Glomerular endothelial cell (primary cell): Measurements from ENCODE around the gene CORO2A. TPM values are rescaled to one million over a fixed set of nuclear protein-coding genes. Genes with fewer than 3 reads are reported as not detected.
"Not testable (repeated sequence)": the region's sequence is repeated elsewhere in the genome, so short reads cannot be mapped to it uniquely, and the experiment has no call there.

Source experiments
- DNase-seq: peaks from one replicate; pipeline ENCODE4 v3.0.0-alpha.2; 2011; ENCODE audit warnings: low read depth, low spot score; ENCODE audit errors: extremely low read depth
- total RNA-seq: library from RNA; depleted of rRNA; stranded (reverse); fragments of >200 nt; gene quantifications from 2 replicates; pipeline ENCODE4 v1.2.3, GENCODE V29; 2015

The CORO2A gene
- total RNA-seq, 1 donor from 2014 or later, result 0.64 TPM

DNA sequence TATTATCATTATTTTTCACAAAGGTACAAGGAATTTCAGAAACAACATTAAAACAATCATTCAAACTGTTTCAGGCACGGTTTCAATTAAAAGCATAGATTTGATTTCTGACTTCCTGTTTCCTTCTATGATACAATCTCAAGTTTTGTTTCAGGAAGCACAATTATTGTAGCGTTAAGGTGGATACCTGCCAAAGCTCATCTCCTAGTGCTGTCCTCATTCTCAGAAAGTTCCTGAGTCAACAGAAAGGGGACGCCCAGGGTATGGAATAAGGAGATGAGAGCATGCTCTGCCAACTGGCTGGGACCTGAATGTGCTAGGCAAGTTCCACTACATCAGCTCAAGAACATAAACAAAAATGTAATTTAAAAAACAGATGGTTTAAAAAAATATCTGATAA is 71.4 kb downstream of the CORO2A start:
- DNase-seq, result no peak

DNA sequence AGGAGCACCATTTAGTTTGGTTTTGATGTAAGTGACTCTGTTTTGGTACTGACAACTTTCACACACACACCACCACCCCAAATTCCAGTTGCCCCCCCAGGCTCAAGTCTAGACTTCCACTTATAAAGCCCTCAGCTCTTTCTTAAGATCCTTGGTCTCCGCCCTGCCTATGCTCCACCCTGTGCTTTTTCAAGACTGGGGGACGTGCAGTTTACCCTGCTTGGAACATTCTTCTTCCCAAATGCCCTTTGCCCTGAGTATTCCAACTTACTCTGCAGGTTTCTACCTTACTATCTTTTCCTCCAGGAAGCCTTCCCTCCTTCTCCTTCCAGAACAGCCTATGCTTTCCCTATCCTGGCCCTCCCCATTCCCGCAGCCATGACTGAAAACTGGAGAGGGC is 72.0 kb downstream of the CORO2A start:
- no peak for DNase-seq

DNA sequence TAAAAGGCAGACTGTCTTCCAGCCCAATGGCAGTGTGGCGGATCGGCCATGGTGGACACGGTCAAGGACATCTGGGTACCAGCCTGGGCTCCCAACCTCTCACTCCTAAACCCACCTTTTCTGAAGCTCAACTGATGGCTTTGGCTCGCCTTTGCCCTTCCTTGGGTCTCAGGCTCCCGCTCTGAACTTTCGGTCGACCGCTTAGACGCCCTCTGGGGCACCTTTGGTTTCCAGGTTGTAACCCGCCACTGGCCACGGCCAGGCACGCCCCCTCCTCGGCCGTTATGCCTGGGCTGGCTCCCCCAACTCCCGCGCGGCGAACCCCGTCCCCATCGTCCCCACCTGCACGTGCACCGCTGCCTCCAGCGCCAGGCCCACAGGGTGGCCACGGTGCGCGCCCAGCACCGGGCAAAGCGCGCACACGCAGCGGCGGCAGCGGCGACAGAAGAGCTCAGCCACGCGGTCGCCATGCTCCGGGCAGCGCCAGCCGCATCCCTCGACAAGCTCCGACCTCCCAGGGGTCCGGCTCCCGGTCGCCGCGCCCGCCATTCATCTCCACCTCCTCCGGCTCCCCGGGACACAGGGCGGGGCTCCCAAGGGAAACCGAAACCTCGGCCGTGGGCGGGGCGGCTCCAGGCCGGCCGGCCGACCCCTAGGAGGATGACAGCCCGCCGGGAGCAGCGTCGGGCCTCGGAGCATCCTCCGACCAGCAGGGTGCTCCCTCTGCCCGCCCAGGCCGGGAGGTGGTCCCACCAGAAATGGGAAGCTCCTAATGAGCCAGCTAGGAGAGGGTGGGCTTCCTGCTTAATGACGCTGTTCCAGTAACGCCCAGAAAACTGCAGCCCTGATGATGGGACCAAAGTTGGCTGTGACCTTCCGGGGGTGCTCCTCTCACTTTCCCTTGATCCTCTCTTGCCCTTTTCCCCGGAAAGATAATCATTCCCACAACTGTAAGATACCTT is 73.5 kb downstream of the CORO2A start, which contains the start of gene TRIM14:
Gene TRIM14, minus strand, starts transcription at position 583 of the 962 bp plus-strand sequence. Its CDS starts 34 bp downstream, at position 549.
- no peak for DNase-seq

DNA sequence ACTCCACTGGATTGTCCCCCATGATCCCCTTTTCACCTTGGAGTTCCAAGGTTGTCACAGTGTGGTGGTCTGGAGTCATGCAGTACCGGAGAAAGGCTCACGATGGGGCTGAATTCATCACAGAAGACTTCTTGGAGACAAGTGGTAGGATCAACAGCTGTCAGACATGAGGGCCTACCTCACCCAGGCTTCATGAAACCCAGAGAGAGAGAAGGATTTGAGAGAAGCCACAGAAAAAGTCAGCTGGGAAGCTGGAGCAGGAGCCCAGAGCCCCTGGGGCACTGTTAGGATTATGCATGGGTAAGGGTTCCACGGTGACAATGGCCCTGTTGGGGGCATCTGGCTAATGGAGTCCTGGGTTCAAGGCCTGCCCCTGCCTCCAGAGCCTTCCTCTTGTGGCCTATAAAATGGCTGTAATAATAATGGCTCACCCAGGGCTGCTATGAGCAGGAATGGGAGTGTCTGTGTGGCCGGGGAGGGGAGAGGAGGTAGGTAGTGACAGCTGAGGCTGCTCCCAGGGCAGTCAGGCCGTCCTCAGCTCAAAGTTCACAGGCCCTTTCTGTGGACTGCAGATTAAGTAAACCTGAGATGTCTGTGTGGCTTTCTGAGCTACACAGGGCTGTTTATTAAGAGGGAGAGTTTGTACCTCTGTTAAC is 74.3 kb downstream of the CORO2A start:
- DNase-seq, result no peak

DNA sequence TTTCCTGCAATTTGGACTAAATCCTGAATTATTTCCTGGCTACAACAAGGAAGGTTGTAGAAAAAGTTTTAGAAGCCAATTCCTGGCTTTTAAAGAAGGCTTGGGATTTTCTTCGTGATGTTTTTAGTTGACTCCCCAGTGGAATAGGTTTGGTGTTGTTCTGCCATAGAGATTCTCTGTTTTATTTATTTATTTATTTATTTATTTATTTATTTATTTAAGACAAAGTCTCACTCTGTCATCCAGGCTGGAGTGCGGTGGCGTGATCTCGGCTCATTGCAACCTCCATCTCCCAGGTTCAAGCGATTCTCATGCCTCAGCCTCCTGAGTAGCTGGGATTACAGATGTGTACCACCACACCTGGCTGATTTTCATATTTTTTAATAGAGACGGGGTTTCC is 75.3 kb downstream of the CORO2A start:
- DNase-seq, result not testable (repeated sequence)

DNA sequence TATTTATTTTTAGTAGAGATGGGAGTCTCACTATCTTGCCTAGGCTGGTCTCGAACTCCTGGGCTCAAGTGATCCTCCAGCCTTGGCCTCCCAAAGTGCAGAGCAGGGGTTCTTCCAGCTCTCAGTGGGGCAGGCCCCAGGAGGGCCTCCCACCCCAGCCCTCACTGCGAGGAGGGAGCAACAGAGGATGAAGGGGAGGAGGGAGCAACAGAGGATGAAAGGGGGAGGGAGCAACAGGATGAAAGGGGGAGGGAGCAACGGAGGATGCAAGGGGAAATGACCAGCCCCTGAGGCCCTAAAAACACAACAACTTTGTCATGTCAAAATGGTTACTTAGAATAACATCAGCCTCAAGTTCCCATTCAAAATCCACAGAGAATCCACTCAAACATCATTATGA is 83.4 kb downstream of the CORO2A start:
- DNase-seq, result no peak

DNA sequence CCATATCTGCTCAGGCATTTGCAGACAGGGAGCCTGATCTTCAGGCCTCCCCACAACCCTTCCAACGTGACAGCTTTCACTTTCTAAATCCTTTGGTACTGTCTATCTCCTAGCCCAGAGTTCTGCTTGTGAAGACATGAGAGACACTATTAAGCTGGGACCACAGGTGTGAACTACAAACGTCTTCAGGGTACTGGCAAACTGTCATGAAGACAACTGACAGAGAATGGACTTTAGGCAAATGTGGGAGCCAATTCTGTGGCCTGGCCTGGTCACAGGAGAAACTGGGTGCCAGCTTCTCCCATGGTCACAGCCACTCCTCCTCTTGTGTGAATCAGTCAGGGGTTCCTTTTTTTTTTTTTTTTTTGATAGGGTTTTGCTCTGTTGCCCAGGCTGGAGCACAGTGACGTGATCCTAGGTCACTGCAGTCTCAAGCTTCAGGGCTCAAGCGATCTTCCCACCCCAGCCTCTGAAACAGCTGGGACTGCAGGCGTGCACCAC is 83.9 kb downstream of the CORO2A start:
- no peak for DNase-seq

DNA sequence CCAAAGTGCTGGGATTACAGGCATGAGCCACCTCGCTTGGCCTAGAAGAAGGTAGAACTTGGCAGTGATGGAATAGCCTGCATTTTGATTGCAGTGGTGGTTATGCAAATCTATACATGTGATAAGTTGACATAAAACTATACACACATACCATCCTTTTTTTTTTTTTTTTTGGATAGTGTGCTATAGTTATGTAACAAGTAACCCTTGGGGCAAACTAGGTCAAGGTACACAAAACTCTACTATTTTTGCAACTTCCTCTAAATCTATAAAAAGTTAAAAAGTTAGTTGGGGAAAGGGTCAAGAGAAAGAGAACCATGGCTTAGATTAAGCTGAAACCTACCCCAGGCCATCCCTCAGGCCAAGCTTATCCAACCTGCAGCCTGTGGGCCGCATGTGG is 84.5 kb downstream of the CORO2A start:
- DNase-seq, result no peak

DNA sequence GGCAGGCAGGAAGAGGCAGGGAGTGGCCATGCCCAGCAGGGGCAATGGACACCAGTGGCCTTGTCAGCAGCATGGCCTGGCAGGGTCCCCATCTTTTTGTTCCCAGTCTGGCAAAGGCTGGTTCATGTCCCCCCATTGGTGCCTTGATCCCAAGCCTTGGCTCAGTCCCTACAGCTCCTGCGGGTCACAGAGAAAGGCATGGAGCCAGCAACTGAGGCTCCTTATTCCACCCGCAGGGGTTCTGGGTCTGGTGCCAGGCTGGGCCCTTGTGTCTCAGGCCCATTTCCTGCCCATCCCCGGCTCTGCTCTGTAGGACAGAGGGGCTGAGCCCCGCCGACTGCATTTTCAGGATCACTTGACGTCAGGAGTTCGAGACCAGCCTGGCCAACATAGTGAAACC is 87.4 kb downstream of the CORO2A start:
- DNase-seq, result no peak

DNA sequence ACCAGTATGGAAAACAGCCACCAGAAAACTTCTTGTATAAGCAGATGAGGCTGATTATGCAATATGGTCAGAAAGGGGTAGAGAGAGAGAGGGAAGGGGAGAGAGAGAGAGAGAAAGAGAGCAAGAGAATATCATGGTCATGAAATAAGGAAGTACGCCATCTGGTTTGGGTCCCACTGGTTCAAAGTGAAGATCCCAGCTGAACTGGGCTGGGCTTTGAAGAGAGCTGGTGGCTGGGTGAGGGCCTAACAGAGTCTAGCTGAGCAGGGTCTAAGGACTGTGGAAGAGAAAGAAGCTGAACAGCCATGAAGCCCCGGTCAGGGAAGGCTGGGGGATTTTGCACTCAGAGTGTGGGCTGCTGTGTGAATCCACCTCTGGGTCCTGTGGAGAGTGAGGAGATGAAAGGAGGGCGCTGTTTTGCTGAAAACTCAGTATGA is 88.0 kb downstream of the CORO2A start:
- no peak for DNase-seq

DNA sequence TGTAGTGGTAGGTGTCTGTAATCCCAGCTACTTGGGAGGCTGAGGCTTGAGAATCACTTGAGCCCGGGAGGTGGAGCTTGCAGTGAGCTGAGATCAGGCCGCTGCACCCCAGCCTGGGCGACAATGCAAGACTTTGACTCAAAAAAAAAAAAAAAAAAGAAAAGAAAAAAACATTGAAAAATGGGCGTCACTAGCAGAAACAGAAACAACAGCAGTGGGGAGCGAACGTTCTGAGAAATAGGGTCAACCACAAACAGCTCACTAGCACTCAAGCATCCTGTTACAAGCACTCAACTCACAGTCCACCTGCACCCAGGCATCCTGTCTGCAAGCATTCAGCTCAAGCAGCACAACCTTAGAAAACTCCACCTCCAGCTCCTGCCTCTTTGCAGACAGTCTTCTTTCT is 90.6 kb downstream of the CORO2A start:
- no peak for DNase-seq

DNA sequence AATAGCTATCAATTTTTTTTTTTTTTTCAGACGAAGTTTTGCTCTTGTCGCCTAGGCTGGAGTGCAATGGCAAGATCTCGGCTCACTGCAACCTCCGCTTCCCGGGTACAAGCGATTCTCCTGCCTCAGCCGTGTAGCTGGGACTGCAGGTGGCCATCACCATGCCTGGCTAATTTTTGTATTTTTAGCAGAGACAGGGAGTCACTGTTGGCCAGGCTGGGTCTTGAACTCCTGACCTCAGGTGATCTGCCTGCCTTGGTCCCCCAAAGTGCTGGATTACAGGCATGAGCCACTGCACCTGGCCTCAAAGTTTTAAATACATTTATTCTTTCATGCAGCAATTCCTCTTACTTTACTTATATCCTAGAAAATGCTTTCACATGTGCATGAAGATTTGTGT is 91.0 kb downstream of the CORO2A start:
- DNase-seq, result no peak

DNA sequence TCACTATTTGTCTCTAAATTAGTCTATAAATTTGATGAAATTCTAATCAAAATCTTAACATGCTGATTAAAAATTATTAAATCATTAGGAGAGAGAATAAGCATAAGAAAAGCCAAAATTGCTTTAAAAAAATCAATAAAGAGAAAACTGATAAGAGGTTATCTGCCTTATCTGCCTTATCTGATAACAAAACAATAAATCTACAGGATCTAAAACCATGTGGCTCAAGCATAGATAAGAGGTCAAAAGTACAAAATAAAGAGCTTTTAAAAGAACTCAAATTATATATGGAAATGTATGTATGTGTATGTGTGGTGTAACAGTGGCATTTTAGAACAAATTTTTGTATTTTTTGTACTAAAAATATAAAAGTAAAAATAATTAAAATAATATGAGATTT is 92.0 kb downstream of the CORO2A start:
- no peak for DNase-seq

DNA sequence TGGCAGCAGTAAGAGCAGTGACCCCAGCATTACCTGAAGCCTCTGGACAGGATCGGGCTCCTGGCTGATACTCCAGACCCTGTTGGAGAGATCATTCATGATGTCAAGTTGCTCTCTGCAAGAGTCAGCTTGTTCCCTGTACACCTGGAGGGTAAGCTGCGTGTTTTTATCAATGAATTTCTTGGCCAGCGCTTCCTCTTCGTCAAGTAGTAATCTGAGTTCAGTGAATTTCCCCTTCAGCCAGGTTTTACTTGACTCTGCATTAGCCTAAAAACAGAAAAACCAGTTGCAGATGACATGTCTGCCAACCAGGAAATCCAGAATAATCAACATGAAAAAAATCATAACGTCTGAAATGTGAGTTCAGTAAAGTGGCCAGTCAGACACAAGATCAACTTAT is 92.5 kb downstream of the CORO2A start:
- DNase-seq, result no peak

DNA sequence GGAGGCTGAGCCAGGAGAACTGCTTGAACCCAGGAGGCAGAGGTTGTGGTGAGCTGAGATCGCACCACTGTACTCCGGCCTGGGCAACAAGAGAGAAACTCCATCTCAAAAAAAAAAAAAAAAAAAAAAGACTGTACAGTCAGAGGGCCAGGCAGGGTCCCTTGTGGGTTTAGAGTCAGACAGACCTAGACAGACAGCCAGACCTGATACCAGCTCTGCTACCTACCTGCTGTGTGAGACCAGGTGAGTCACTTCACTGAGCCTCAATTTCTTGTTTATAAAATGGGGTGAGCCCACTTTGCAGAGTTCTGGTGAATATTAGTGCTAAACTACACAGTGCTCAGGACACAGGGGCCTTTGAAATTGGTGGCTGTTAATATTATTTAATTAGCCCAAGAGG is 93.1 kb downstream of the CORO2A start:
- DNase-seq, result no peak

DNA sequence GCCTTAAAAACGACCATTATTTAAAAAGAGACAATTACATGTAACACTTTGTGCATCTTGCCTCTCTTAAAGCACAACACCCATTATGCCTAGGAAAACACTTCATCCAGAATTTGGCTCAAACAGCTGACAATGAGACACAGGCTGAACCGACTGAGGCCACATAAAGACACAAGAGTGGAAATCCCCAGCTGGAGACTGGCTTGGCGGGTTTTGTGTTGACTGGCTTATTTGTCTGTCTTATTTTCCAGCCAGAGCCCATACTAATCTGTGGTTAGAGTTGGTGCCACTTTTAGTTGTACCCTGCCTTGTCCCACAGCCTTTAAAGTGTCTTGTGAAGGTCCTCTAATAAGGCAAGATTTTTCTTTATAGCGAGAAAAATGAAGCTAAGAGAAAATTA is 94.6 kb downstream of the CORO2A start:
- DNase-seq, result no peak

DNA sequence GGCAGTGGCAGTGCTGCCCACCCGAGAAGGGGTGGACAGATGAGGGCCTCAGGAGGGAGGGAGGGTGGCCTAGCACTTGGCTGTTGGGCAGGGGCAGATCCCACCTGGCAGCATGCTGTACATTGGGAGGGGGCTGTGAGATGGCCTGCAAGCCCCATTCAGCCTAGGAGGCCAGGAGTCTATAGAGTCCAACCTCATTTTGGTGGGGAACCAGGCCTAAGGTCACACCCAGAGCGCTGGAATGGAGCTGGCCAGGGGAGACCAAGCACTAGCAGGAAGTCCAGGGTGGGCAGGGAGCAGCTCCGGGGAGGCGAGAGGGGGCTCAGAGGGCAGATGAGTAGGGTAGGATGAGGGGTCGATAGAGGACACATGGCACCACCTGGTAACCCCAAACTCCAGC is 96.3 kb downstream of the CORO2A start:
- DNase-seq, result no peak

DNA sequence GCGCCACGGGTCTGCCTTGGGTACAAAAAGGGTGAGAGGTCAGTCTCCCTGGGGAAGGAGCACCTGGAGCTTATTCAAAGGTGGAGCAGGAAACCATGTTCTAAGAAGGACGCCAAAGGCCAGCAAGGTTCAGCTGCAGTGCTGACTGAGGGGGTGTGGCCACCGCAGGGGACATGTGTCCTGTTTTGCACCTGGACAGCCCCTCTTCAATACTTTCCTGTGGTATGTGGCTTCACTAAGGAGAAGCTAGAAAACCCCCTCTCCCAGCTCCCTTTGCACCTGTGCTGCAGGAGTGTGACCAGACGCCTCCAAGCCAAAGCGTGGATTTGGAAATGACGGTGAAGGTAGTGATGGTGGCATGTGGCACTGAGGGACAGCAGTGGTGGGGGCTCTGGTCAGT is 97.0 kb downstream of the CORO2A start:
- no peak for DNase-seq

DNA sequence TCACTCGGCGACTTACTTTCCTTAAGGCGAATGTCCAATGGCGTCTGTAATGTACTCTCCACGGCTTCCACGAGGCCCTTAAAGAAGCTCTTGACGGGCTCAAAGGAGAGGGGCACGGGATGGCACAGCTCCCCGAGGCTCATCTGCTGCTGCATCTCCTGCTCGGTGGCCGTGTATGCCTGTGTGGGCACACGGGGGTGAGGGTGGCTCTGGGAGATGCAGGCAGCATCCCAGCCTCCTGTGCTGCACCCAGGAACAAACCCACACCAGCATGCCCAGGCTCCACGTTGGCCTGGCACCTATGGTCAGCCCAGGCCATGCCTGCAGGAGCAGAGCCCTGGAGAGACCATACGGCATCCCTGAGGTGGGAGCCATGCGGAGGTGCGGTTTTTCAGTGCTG is 97.6 kb downstream of the CORO2A start:
- DNase-seq, result no peak

DNA sequence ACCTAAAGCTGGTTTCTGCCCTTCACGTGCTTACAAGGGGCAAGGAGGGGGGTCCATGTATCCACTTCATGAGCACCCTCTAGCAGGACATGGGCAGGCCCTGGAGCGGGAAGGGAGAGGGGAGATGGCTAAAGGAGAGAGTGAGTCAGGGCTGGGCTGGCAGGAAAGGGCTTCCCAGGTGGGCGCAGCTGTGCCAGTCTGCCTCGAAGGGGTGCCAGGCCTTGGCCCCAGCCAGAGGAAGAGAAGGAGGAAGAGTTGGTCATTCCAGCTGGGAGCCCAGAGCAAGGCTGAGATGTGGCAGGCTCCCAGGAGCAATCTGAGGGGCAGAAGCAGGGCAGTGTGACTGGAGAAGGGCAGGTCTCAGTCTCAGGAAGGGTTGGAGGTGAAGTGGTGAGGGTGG is 98.1 kb downstream of the CORO2A start:
- no peak for DNase-seq

DNA sequence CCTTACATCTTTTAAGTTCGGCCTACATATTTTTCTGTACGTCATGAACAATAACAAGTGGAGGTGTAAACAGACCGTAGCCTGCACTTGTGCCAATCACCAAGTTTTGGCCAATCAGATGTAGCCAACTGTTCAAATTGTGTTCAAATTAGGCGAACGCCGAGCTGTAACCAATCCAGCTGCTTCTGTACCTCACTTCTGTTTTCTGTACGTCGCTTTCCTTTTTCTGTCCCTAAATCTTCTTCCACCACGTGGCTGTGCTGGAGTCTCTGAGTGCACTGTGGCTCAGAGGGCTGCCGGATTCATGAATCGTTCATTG is 99.9 kb downstream of the CORO2A start:
- no peak for DNase-seq
